B cell (primary cell): Measurements from ENCODE around the gene CNST. TPM values are rescaled to one million over a fixed set of nuclear protein-coding genes. Genes with fewer than 3 reads are reported as not detected.

ENCODE experiments used
- ATAC-seq: fragments of 200-7000 bp; cut with Tn5 transposase; one replicate; pipeline ENCODE4 v1.10.0; 2021; ENCODE audit warnings: low read depth, mild to moderate bottlenecking, moderate number of reproducible peaks, moderate library complexity
- CTCF ChIA-PET: fragments of 350-600 bp; sonication (Branson Sonifier 250); formaldehyde crosslinking; loops from one replicate; lab custom pipeline; 2021; ENCODE audit warnings: antibody characterized with exemption, inconsistent platforms; lab: Charles Lee
- POLR2A ChIA-PET: fragments of 350-600 bp; sonication (Branson Sonifier 250); formaldehyde crosslinking; loops from one replicate; lab custom pipeline; 2021; ENCODE audit warnings: antibody characterized with exemption; lab: Charles Lee
- DNase-seq: peaks from one replicate; pipeline ENCODE4 v3.0.0; 2013
- H2AFZ ChIP-seq: 2 replicates; pipeline ENCODE4 v1.6.1; 2012; ENCODE audit warnings: mild to moderate bottlenecking, low read depth, low read length; ENCODE audit not compliant: insufficient read depth, poor library complexity, severe bottlenecking
- H3K27ac ChIP-seq, 2 donors: 1 replicate in 1 of 2; 2 replicates in 1 of 2; pipeline ENCODE4 v1.5.1; 2012 to 2013; ENCODE audit warnings: low read length in 2 of 2, mild to moderate bottlenecking in 2 of 2, moderate library complexity in 1 of 2
- H3K27me3 ChIP-seq, 4 experiments: fragments of 200-600 bp in 1 of 4; sonication (generic) in 1 of 4; replicated peaks in 1 of 4; 1 replicate in 2 of 4; 2 replicates in 2 of 4; pipeline versions ENCODE4 v1.6.1 to v1.7.0; 2013 to 2016; ENCODE audit warnings: low read length in 3 of 4, mild to moderate bottlenecking in 2 of 4, mixed read lengths in 1 of 4, moderate library complexity in 1 of 4; ENCODE audit not compliant: insufficient read depth in 4 of 4, control insufficient read depth in 3 of 4; ENCODE audit errors: control extremely low read depth in 1 of 4
- H3K36me3 ChIP-seq, 2 experiments: replicated peaks in 1 of 2; 1 replicate in 1 of 2; 2 replicates in 1 of 2; pipeline versions ENCODE4 v1.6.1 to v1.7.1; 2013; ENCODE audit warnings: low read length in 1 of 2; ENCODE audit not compliant: insufficient read depth in 2 of 2, control insufficient read depth in 1 of 2; ENCODE audit errors: control extremely low read depth in 1 of 2, extremely low read depth in 1 of 2
- H3K4me1 ChIP-seq, 2 donors: fragments of 200-600 bp in 1 of 2; sonication (generic) in 1 of 2; 1 replicate in 1 of 2; 2 replicates in 1 of 2; pipeline versions ENCODE4 v1.5.1 to v1.6.1; 2013 to 2017; ENCODE audit warnings: low read length in 2 of 2; ENCODE audit not compliant: control insufficient read depth in 2 of 2, insufficient read depth in 2 of 2
- H3K4me2 ChIP-seq: replicated peaks from 2 replicates; pipeline ENCODE3; 2012; ENCODE audit warnings: mild to moderate bottlenecking, low read depth, low read length; ENCODE audit not compliant: poor library complexity, severe bottlenecking
- H3K4me3 ChIP-seq, 5 experiments: fragments of 200-600 bp in 1 of 5; sonication (generic) in 1 of 5; 1 replicate in 3 of 5; 2 replicates in 2 of 5; pipeline versions ENCODE4 v1.5.1 to v1.7.0; 2011 to 2016; ENCODE audit warnings: low read length in 4 of 5, mild to moderate bottlenecking in 4 of 5, low read depth in 2 of 5, control low read depth in 1 of 5, moderate library complexity in 1 of 5; ENCODE audit not compliant: insufficient read depth in 1 of 5; ENCODE audit errors: control extremely low read depth in 1 of 5, extremely low read depth in 1 of 5
- H3K79me2 ChIP-seq: fragments of 200-600 bp; sonication (generic); one replicate; pipeline ENCODE4 v1.6.0; 2016; ENCODE audit warnings: low read length; ENCODE audit not compliant: control insufficient read depth, insufficient read depth
- H3K9ac ChIP-seq: fragments of 200-600 bp; sonication (generic); 2 replicates; pipeline ENCODE4 v1.6.1; 2017; ENCODE audit warnings: mild to moderate bottlenecking, low read length, moderate library complexity
- H3K9me3 ChIP-seq, 3 donors: one replicate each; pipeline versions ENCODE4 v1.6.1 to v1.7.1; 2013; ENCODE audit warnings: low read length in 2 of 3; ENCODE audit not compliant: control insufficient read depth in 2 of 3, insufficient read depth in 1 of 3; ENCODE audit errors: control extremely low read depth in 1 of 3
- H4K20me1 ChIP-seq: 2 replicates; pipeline ENCODE4 v1.6.0; 2012; ENCODE audit warnings: mild to moderate bottlenecking, low read length; ENCODE audit not compliant: insufficient read depth, control insufficient read depth, poor library complexity, severe bottlenecking
- H3K27ac Mint-ChIP-seq: one replicate; pipeline ENCODE4 v1.8.0; 2021; ENCODE audit warnings: mixed read lengths
- H3K27me3 Mint-ChIP-seq: one replicate; pipeline ENCODE4 v1.8.0; 2021; ENCODE audit warnings: mixed read lengths
- H3K4me1 Mint-ChIP-seq: one replicate; pipeline ENCODE4 v1.8.0; 2021; ENCODE audit warnings: mixed read lengths
- H3K4me3 Mint-ChIP-seq: one replicate; pipeline ENCODE4 v1.8.0; 2021; ENCODE audit warnings: mixed read lengths
- H3K9me3 Mint-ChIP-seq: one replicate; pipeline ENCODE4 v1.8.0; 2022; ENCODE audit warnings: mixed read lengths; ENCODE audit not compliant: insufficient read depth
- CTCF ChIP-seq: fragments of 200-600 bp; IDR thresholded peaks from one replicate; pipeline ENCODE4 v1.8.0; 2022; ENCODE audit warnings: antibody characterized with exemption, mild to moderate bottlenecking
- EZH2 ChIP-seq: IDR thresholded peaks from 2 replicates; pipeline ENCODE4 v1.6.1; 2012; ENCODE audit warnings: borderline replicate concordance, low read depth, mild to moderate bottlenecking, moderate library complexity, low read length; ENCODE audit not compliant: insufficient read depth, poor library complexity, severe bottlenecking
- WGBS: methylation state at CpG from one replicate; pipeline ENCODE4 v1.1.5; 2013; ENCODE audit warnings: missing lambda C conversion rate; ENCODE audit not compliant: insufficient coverage; 5-methylcytosine and 5-hydroxymethylcytosine counted together
- intact Hi-C: fragments of 100-400 bp; cut with micrococcal nuclease; formaldehyde crosslinking; loops from one replicate; pipeline ENCODE4 v1.10.0; 2022
- polyA plus RNA-seq: library from polyadenylated mRNA; depleted of rRNA; stranded (reverse); fragments of >200 nt; gene quantifications from 2 replicates; pipeline ENCODE4 v1.2.3, GENCODE V29; 2012
- total RNA-seq, 2 donors: library from RNA; stranded (reverse); fragments of 120-200 nt in 1 of 2; gene quantifications; 1 replicate in 1 of 2; 2 replicates in 1 of 2; pipeline versions ENCODE4 v1.2.3 to v1.2.4, GENCODE V29; 2013 to 2022

Gene CNST
- total and polyA plus RNA-seq, 2 donors (not counting 1 experiment from before 2014, with no cell fraction given): 26.9 to 54.0 TPM

- Histone ChIP-seq H2AFZ (no peak overlapping the region), H4K20me1 (peaks cover 35% of the 10 kb centered on the region), H3K79me2 (peaks cover 33% of the 10 kb centered on the region), H3K9ac (no peak overlapping the region), H3K9me3 (no peaks in the 10 kb centered on the region), H3K27ac (no peak overlapping the region), H3K4me2 (no peak overlapping the region), H3K27me3 (no peaks in the 10 kb centered on the region), H3K4me1 (no peaks in the 10 kb centered on the region), H3K4me3 (no peak overlapping the region), H3K36me3 (peaks cover 11 to 30% of the 10 kb centered on the region in 2 experiments)
- 95% methylated on average over 7 of the region's 8 CpGs for WGBS
- DNase-seq (no peak), ATAC-seq (no peak)
- intact Hi-C loops: no loop called here
- H3K27me3 Mint-ChIP-seq: no peaks in the 10 kb centered on the region
- no peak for TF ChIP-seq EZH2
- no peak for TF ChIP-seq CTCF
- H3K27ac Mint-ChIP-seq: no peak overlapping the region
- H3K9me3 Mint-ChIP-seq: no peaks in the 10 kb centered on the region
- H3K4me3 Mint-ChIP-seq: no peak overlapping the region
- ChIA-PET POLR2A (no interaction called here), CTCF (interaction anchor here (1.2 kb wide), 1 partner anchor 11 kb away, joined by 3 read pairs; no protein-coding TSS in a partner anchor)
- H3K4me1 Mint-ChIP-seq: no peaks in the 10 kb centered on the region
These were observed 55.9 kb downstream of the CNST start for GRCh38 chr1:246622035-246622652.

- Mint-ChIP-seq H3K27me3 (no peaks in the 10 kb centered on the region), H3K4me3 (no peak overlapping the region), H3K27ac (no peak overlapping the region), H3K9me3 (no peaks in the 10 kb centered on the region), H3K4me1 (peaks cover 10% of the 10 kb centered on the region)
- H3K27me3 ChIP-seq: no peaks in the 10 kb centered on the region
- peaks cover 24% of the 10 kb centered on the region for H4K20me1 ChIP-seq
- no peak overlapping the region for H3K4me2 ChIP-seq
- no peak overlapping the region for H3K9ac ChIP-seq
- peaks cover 13 to 43% of the 10 kb centered on the region in 2 experiments for H3K36me3 ChIP-seq
- TF ChIP-seq CTCF (no peak), EZH2 (no peak)
- peaks cover 29% of the 10 kb centered on the region for H3K79me2 ChIP-seq
- intact Hi-C loops: no loop called here
- no peak overlapping the region for H3K4me3 ChIP-seq
- DNase-seq (no peak), ATAC-seq (no peak)
- H3K27ac ChIP-seq: no peak overlapping the region
- CTCF ChIA-PET: no interaction called here
- POLR2A ChIA-PET: no interaction called here
- no peak overlapping the region for H2AFZ ChIP-seq
- H3K9me3 ChIP-seq: no peaks in the 10 kb centered on the region
- 100% methylated on average over 1 of the region's 5 CpGs for WGBS
- peaks cover 0 to 7% of the 10 kb centered on the region in 2 donors for H3K4me1 ChIP-seq
These were observed 57.8 kb downstream of the CNST start for GRCh38 chr1:246624091-246624490.
